ENCODE results near the gene COPS7B. TPM values are rescaled to one million over a fixed set of nuclear protein-coding genes. Genes with fewer than 3 reads are reported as not detected.

Gene COPS7B
- total and polyA plus RNA-seq, 10 of the 15 experiments (the other 5 are each of a cell fraction or from before 2014, with no cell fraction given): 6.3 to 58.8 (median 40.4) TPM

DNA sequence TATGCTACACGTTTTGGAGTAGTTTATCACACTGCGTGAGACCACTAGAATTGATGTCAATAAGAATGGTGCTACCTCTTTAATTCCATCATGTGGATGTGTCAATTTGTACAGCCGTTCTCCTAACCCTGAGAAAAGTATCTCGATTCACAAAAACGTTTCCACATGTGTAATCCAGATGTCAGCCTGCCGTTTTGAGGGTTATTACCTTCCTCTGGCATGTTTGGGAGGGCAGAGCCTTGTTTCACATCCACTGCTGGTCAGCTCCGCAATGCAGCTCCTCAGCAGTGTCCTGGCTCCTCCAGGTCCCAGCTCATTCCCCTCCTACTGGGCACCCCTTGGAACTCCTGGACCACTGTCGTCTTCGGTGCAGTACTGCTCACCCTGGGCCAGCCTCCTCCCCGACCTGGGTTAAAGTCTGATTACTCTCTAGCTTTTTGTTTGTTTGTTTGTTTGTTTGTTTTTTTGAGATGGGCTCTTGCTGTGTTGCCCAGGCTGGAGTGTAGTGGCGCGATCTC, 34.6 kb downstream of the COPS7B start:
- no peak overlapping the region for H3K27ac ChIP-seq (ENCODE audit: control insufficient read depth, insufficient read depth)
- H3K9me3 ChIP-seq (replicated peaks; ENCODE audit: control insufficient read depth, insufficient read depth, low read length): no peaks in the 10 kb centered on the region
- H3K4me2 ChIP-seq (ENCODE audit: control insufficient read depth, insufficient read depth): no peak overlapping the region
- H3K4me3 ChIP-seq: no peak overlapping the region
- H3K9ac ChIP-seq (ENCODE audit: control insufficient read depth, insufficient read depth, low read length): no peak overlapping the region
- no peaks in the 10 kb centered on the region for H3K36me3 ChIP-seq (ENCODE audit: control insufficient read depth in 2 of 2, insufficient read depth in 2 of 2, low read length in 1 of 2)
- SMC1A ChIA-PET (ENCODE audit: uncharacterized antibody, unreplicated experiment): no interaction called here
- WGBS (ENCODE audit: insufficient coverage, insufficient replicate concordance, low lambda C conversion rate, missing lambda C conversion rate): 53% methylated on average over 12 of the region's 12 CpGs
- H4K20me1 ChIP-seq (ENCODE audit: control insufficient read depth, insufficient read depth): no peaks in the 10 kb centered on the region
- H3K4me1 ChIP-seq (ENCODE audit: control insufficient read depth, insufficient read depth, low read length): no peaks in the 10 kb centered on the region
- no peak overlapping the region for H2AFZ ChIP-seq (ENCODE audit: control insufficient read depth, low read depth, low read length)
- RAD21 ChIA-PET (ENCODE audit: unreplicated experiment): no interaction called here
- POLR2A ChIA-PET: interaction anchor here (0.6 kb wide), 1 partner anchor 943 kb away, joined by 3 read pairs; no protein-coding TSS in a partner anchor
- BruUV-seq (replicated peaks): no TSS peak
- ATAC-seq: no peak
- in situ Hi-C loops (cut with MboI): no loop called here
- no peaks in the 10 kb centered on the region for H3K79me2 ChIP-seq (ENCODE audit: control insufficient read depth, insufficient read depth, low read length)
- CTCF ChIA-PET: no interaction called here
- intact Hi-C loops (cut with micrococcal nuclease; ENCODE audit: unreplicated experiment): no loop called here
- DNase-seq (ENCODE audit: low read depth, low spot score): no peak
- TF ChIP-seq NR2C1 (IDR thresholded peaks at IDR 0.05): no peak
- no peak for TF ChIP-seq IKZF2 (IDR thresholded peaks at IDR 0.05)
- no peak for TF ChIP-seq IKZF1 (conservative IDR thresholded peaks at IDR 0.05)
- TF ChIP-seq, protein P1, sequence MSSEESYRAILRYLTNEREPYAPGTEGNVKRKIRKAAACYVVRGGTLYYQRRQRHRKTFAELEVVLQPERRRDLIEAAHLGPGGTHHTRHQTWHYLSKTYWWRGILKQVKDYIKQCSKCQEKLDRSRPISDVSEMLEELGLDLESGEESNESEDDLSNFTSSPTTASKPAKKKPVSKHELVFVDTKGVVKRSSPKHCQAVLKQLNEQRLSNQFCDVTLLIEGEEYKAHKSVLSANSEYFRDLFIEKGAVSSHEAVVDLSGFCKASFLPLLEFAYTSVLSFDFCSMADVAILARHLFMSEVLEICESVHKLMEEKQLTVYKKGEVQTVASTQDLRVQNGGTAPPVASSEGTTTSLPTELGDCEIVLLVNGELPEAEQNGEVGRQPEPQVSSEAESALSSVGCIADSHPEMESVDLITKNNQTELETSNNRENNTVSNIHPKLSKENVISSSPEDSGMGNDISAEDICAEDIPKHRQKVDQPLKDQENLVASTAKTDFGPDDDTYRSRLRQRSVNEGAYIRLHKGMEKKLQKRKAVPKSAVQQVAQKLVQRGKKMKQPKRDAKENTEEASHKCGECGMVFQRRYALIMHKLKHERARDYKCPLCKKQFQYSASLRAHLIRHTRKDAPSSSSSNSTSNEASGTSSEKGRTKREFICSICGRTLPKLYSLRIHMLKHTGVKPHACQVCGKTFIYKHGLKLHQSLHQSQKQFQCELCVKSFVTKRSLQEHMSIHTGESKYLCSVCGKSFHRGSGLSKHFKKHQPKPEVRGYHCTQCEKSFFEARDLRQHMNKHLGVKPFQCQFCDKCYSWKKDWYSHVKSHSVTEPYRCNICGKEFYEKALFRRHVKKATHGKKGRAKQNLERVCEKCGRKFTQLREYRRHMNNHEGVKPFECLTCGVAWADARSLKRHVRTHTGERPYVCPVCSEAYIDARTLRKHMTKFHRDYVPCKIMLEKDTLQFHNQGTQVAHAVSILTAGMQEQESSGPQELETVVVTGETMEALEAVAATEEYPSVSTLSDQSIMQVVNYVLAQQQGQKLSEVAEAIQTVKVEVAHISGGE (CRISPR knock-in tag; IDR thresholded peaks at IDR 0.05): no peak
- no peak for TF ChIP-seq EED (IDR thresholded peaks at IDR 0.05; ENCODE audit: low read depth)
- TF ChIP-seq FOXM1 (IDR thresholded peaks at IDR 0.05; ENCODE audit: low read depth, low read length): no peak
- no peak for TF ChIP-seq SREBF2 (IDR thresholded peaks at IDR 0.05; ENCODE audit: low read length)
- TF ChIP-seq, protein P2, sequence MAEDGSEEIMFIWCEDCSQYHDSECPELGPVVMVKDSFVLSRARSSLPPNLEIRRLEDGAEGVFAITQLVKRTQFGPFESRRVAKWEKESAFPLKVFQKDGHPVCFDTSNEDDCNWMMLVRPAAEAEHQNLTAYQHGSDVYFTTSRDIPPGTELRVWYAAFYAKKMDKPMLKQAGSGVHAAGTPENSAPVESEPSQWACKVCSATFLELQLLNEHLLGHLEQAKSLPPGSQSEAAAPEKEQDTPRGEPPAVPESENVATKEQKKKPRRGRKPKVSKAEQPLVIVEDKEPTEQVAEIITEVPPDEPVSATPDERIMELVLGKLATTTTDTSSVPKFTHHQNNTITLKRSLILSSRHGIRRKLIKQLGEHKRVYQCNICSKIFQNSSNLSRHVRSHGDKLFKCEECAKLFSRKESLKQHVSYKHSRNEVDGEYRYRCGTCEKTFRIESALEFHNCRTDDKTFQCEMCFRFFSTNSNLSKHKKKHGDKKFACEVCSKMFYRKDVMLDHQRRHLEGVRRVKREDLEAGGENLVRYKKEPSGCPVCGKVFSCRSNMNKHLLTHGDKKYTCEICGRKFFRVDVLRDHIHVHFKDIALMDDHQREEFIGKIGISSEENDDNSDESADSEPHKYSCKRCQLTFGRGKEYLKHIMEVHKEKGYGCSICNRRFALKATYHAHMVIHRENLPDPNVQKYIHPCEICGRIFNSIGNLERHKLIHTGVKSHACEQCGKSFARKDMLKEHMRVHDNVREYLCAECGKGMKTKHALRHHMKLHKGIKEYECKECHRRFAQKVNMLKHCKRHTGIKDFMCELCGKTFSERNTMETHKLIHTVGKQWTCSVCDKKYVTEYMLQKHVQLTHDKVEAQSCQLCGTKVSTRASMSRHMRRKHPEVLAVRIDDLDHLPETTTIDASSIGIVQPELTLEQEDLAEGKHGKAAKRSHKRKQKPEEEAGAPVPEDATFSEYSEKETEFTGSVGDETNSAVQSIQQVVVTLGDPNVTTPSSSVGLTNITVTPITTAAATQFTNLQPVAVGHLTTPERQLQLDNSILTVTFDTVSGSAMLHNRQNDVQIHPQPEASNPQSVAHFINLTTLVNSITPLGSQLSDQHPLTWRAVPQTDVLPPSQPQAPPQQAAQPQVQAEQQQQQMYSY (CRISPR knock-in tag; IDR thresholded peaks at IDR 0.05): no peak
- no peak for TF ChIP-seq HDAC2 (IDR thresholded peaks at IDR 0.05)
- TF ChIP-seq, protein P3, sequence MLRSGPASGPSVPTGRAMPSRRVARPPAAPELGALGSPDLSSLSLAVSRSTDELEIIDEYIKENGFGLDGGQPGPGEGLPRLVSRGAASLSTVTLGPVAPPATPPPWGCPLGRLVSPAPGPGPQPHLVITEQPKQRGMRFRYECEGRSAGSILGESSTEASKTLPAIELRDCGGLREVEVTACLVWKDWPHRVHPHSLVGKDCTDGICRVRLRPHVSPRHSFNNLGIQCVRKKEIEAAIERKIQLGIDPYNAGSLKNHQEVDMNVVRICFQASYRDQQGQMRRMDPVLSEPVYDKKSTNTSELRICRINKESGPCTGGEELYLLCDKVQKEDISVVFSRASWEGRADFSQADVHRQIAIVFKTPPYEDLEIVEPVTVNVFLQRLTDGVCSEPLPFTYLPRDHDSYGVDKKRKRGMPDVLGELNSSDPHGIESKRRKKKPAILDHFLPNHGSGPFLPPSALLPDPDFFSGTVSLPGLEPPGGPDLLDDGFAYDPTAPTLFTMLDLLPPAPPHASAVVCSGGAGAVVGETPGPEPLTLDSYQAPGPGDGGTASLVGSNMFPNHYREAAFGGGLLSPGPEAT (IDR thresholded peaks at IDR 0.05; ENCODE audit: low read depth): no peak
- TF ChIP-seq BACH1 (IDR thresholded peaks at IDR 0.05; ENCODE audit: borderline replicate concordance): no peak
- TF ChIP-seq, protein P4, sequence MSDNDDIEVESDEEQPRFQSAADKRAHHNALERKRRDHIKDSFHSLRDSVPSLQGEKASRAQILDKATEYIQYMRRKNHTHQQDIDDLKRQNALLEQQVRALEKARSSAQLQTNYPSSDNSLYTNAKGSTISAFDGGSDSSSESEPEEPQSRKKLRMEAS (IDR thresholded peaks at IDR 0.05; ENCODE audit: low read depth, low read length): no peak
- TF ChIP-seq PAX8 (IDR thresholded peaks at IDR 0.05): no peak
- TF ChIP-seq SREBF1 (IDR thresholded peaks at IDR 0.05; ENCODE audit: low read length): no peak
- TF ChIP-seq JUND (IDR thresholded peaks at IDR 0.05; ENCODE audit: low read depth, low read length): no peak
- TF ChIP-seq BRCA1 (IDR thresholded peaks at IDR 0.05; ENCODE audit: low read depth, low read length): no peak
- no peak for TF ChIP-seq GATAD2B (conservative IDR thresholded peaks at IDR 0.05; ENCODE audit: low read depth)
- no peak for TF ChIP-seq STAT3 (IDR thresholded peaks at IDR 0.05; ENCODE audit: low read depth, low read length)
- TF ChIP-seq YY1 (IDR thresholded peaks at IDR 0.05; ENCODE audit: low read depth, low read length): no peak
- FAIRE-seq: no peak
- H3K27me3 ChIP-seq (replicated peaks in 1 of 2; ENCODE audit: control insufficient read depth in 2 of 2, insufficient read depth in 2 of 2, low read length in 1 of 2): no peaks in the 10 kb centered on the region

All from GM12878 (cell line).